ENCODE data around the gene PDCL3.
A peak's percentile ranks its signal among the peaks of the same experiment; 100 is the strongest.

Gene PDCL3

GRCh38 chr2:100562613-100563406 lies at the start of gene PDCL3:
Gene PDCL3, plus strand, starts transcription at chr2:100562993. Its CDS starts 75 bp downstream, at chr2:100563068.
- POLR2A ChIA-PET = interaction anchor here (0.8 to 1.8 kb wide), 13 partner anchors 8 to 1419 kb away, joined by 3 to 7 read pairs (median 4); partner anchors contain the start of genes CHST10 and RPL31
- CTCF ChIA-PET = interaction anchor here (0.6 kb wide), 1 partner anchor 37 kb away, joined by 3 read pairs; no protein-coding TSS in a partner anchor
- TF ChIP-seq BHLHE40 (IDR thresholded peaks at IDR 0.05; ENCODE audit: borderline replicate concordance) (no peak), NFRKB (IDR thresholded peaks at IDR 0.05) (no peak), FOXM1 (IDR thresholded peaks at IDR 0.05; ENCODE audit: borderline replicate concordance) (no peak), FOXA1 (IDR thresholded peaks at IDR 0.05) (no peak), ELF4 (IDR thresholded peaks at IDR 0.05) (peak; percentile 28; the same call in 1 of the 2 replicates), FOXK2 (IDR thresholded peaks at IDR 0.05) (no peak), L3MBTL2 (conservative IDR thresholded peaks at IDR 0.05) (peak; percentile 62), LEF1 (IDR thresholded peaks at IDR 0.05; ENCODE audit: borderline replicate concordance) (no peak), SUZ12 (IDR thresholded peaks at IDR 0.05) (no peak), SP1 (IDR thresholded peaks at IDR 0.05) (no peak)
- peak; percentile 94 for DNase-seq (ENCODE audit: extremely low spot score)

GRCh38 chr2:100513650-100514049 lies 49.1 kb upstream of the PDCL3 start:
- TF ChIP-seq CTBP1 (IDR thresholded peaks at IDR 0.05; ENCODE audit: borderline replicate concordance) = no peak
- no peak for TF ChIP-seq PKNOX1 (IDR thresholded peaks at IDR 0.05)
- TF ChIP-seq FOXK2 (IDR thresholded peaks at IDR 0.05) = no peak
- no peak for TF ChIP-seq ZNF384 (IDR thresholded peaks at IDR 0.05)
- TF ChIP-seq SUZ12 (IDR thresholded peaks at IDR 0.05) = no peak
- no peak for TF ChIP-seq BHLHE40 (IDR thresholded peaks at IDR 0.05; ENCODE audit: borderline replicate concordance)
- TF ChIP-seq LEF1 (IDR thresholded peaks at IDR 0.05; ENCODE audit: borderline replicate concordance) = no peak
- TF ChIP-seq FOXA1 (IDR thresholded peaks at IDR 0.05) = no peak
- TF ChIP-seq ARNT (IDR thresholded peaks at IDR 0.05) = no peak
- no peak for TF ChIP-seq HDGF (IDR thresholded peaks at IDR 0.05; ENCODE audit: borderline replicate concordance)
- TF ChIP-seq FOXM1 (IDR thresholded peaks at IDR 0.05; ENCODE audit: borderline replicate concordance) = no peak
- no peak for TF ChIP-seq NFRKB (IDR thresholded peaks at IDR 0.05)
- TF ChIP-seq SP1 (IDR thresholded peaks at IDR 0.05) = no peak
- TF ChIP-seq ELF4 (IDR thresholded peaks at IDR 0.05) = no peak
- no peak for TF ChIP-seq TARDBP (IDR thresholded peaks at IDR 0.05)
- no peak for TF ChIP-seq L3MBTL2 (conservative IDR thresholded peaks at IDR 0.05)
- ChIA-PET CTCF (no interaction called here), POLR2A (no interaction called here)

GRCh38 chr2:100517556-100517955 lies 45.2 kb upstream of the PDCL3 start:
- DNase-seq (ENCODE audit: extremely low spot score) = no peak
- CTCF ChIA-PET = no interaction called here
- POLR2A ChIA-PET = interaction anchor here (0.6 kb wide), 1 partner anchor 484 kb away, joined by 3 read pairs; the partner anchor contains the start of gene RPL31
- no peak for TF ChIP-seq FOXA1 (IDR thresholded peaks at IDR 0.05)
- no peak for TF ChIP-seq ZNF384 (IDR thresholded peaks at IDR 0.05)
- TF ChIP-seq TARDBP (IDR thresholded peaks at IDR 0.05) = no peak
- no peak for TF ChIP-seq SUZ12 (IDR thresholded peaks at IDR 0.05)
- TF ChIP-seq HDGF (IDR thresholded peaks at IDR 0.05; ENCODE audit: borderline replicate concordance) = no peak
- TF ChIP-seq CTBP1 (IDR thresholded peaks at IDR 0.05; ENCODE audit: borderline replicate concordance) = no peak
- no peak for TF ChIP-seq LEF1 (IDR thresholded peaks at IDR 0.05; ENCODE audit: borderline replicate concordance)
- TF ChIP-seq L3MBTL2 (conservative IDR thresholded peaks at IDR 0.05) = no peak
- TF ChIP-seq FOXM1 (IDR thresholded peaks at IDR 0.05; ENCODE audit: borderline replicate concordance) = no peak
- no peak for TF ChIP-seq ELF4 (IDR thresholded peaks at IDR 0.05)
- TF ChIP-seq FOXK2 (IDR thresholded peaks at IDR 0.05) = no peak
- TF ChIP-seq SP1 (IDR thresholded peaks at IDR 0.05) = no peak
- no peak for TF ChIP-seq NFRKB (IDR thresholded peaks at IDR 0.05)

More at GRCh38 chr2:100513650-100514049, 49.1 kb upstream of the PDCL3 start:
- DNase-seq (ENCODE audit: extremely low spot score) = no peak

GRCh38 chr2:100518801-100519200 lies 44.0 kb upstream of the PDCL3 start:
- CTCF ChIA-PET = no interaction called here
- no peak for TF ChIP-seq LEF1 (IDR thresholded peaks at IDR 0.05; ENCODE audit: borderline replicate concordance)
- no peak for TF ChIP-seq NFRKB (IDR thresholded peaks at IDR 0.05)
- no peak for TF ChIP-seq PKNOX1 (IDR thresholded peaks at IDR 0.05)
- TF ChIP-seq ZNF384 (IDR thresholded peaks at IDR 0.05) = no peak
- TF ChIP-seq BHLHE40 (IDR thresholded peaks at IDR 0.05; ENCODE audit: borderline replicate concordance) = no peak
- no peak for TF ChIP-seq HDGF (IDR thresholded peaks at IDR 0.05; ENCODE audit: borderline replicate concordance)
- no peak for TF ChIP-seq SUZ12 (IDR thresholded peaks at IDR 0.05)
- TF ChIP-seq FOXM1 (IDR thresholded peaks at IDR 0.05; ENCODE audit: borderline replicate concordance) = no peak
- TF ChIP-seq FOXK2 (IDR thresholded peaks at IDR 0.05) = no peak
- TF ChIP-seq ELF4 (IDR thresholded peaks at IDR 0.05) = no peak
- no peak for TF ChIP-seq FOXA1 (IDR thresholded peaks at IDR 0.05)
- no peak for TF ChIP-seq ARNT (IDR thresholded peaks at IDR 0.05)
- no peak for TF ChIP-seq TARDBP (IDR thresholded peaks at IDR 0.05)
- TF ChIP-seq L3MBTL2 (conservative IDR thresholded peaks at IDR 0.05) = no peak
- no peak for TF ChIP-seq SP1 (IDR thresholded peaks at IDR 0.05)
- TF ChIP-seq CTBP1 (IDR thresholded peaks at IDR 0.05; ENCODE audit: borderline replicate concordance) = no peak
- POLR2A ChIA-PET = no interaction called here
- DNase-seq (ENCODE audit: extremely low spot score) = no peak

- ChIA-PET CTCF (no interaction called here), POLR2A (no interaction called here)
- DNase-seq (ENCODE audit: extremely low spot score) = no peak
- TF ChIP-seq ZNF384 (IDR thresholded peaks at IDR 0.05) (no peak), ARNT (IDR thresholded peaks at IDR 0.05) (no peak), LEF1 (IDR thresholded peaks at IDR 0.05; ENCODE audit: borderline replicate concordance) (no peak), ELF4 (IDR thresholded peaks at IDR 0.05) (no peak), L3MBTL2 (conservative IDR thresholded peaks at IDR 0.05) (no peak), CTBP1 (IDR thresholded peaks at IDR 0.05; ENCODE audit: borderline replicate concordance) (no peak), HDGF (IDR thresholded peaks at IDR 0.05; ENCODE audit: borderline replicate concordance) (no peak), FOXA1 (IDR thresholded peaks at IDR 0.05) (no peak), SUZ12 (IDR thresholded peaks at IDR 0.05) (no peak), FOXM1 (IDR thresholded peaks at IDR 0.05; ENCODE audit: borderline replicate concordance) (no peak), NFRKB (IDR thresholded peaks at IDR 0.05) (no peak), TARDBP (IDR thresholded peaks at IDR 0.05) (no peak)
Observed at GRCh38 chr2:100520224-100520623, 42.6 kb upstream of the PDCL3 start.

- ChIA-PET POLR2A (no interaction called here), CTCF (no interaction called here)
- TF ChIP-seq PKNOX1 (IDR thresholded peaks at IDR 0.05) (no peak), NFRKB (IDR thresholded peaks at IDR 0.05) (no peak), FOXM1 (IDR thresholded peaks at IDR 0.05; ENCODE audit: borderline replicate concordance) (no peak), HDGF (IDR thresholded peaks at IDR 0.05; ENCODE audit: borderline replicate concordance) (no peak)
- DNase-seq (ENCODE audit: extremely low spot score) = no peak
Observed at GRCh38 chr2:100522430-100522829, 40.4 kb upstream of the PDCL3 start.
